GM21390 (cell line): ENCODE measurements around the gene SHROOM3.

Experiments used
- ATAC-seq: cut with Tn5 transposase; IDR thresholded peaks from one replicate; pipeline ENCODE4 v1.9.1; 2021; ENCODE audit not compliant: unreplicated experiment

The SHROOM3 gene

GRCh38 chr4:76689145-76689817 is 254.3 kb downstream of the SHROOM3 start:
- ATAC-seq: peak; percentile 51

GRCh38 chr4:76690011-76690905 is 255.2 kb downstream of the SHROOM3 start:
- no peak for ATAC-seq

GRCh38 chr4:76690906-76691275 is 255.9 kb downstream of the SHROOM3 start:
- no peak for ATAC-seq

- ATAC-seq: no peak
These were observed 257.0 kb downstream of the SHROOM3 start for GRCh38 chr4:76691807-76692582.

- ATAC-seq: no peak
These were observed 257.7 kb downstream of the SHROOM3 start for GRCh38 chr4:76692761-76693160.

- no peak for ATAC-seq
These were observed 259.0 kb downstream of the SHROOM3 start for GRCh38 chr4:76694056-76694455.

- ATAC-seq: no peak
These were observed 261.1 kb downstream of the SHROOM3 start for GRCh38 chr4:76696109-76696508.

GRCh38 chr4:76697129-76697803 is 262.2 kb downstream of the SHROOM3 start:
- ATAC-seq: peak; percentile 88

GRCh38 chr4:76698141-76698540 is 263.1 kb downstream of the SHROOM3 start:
- ATAC-seq: no peak

GRCh38 chr4:76699751-76700310 is 264.8 kb downstream of the SHROOM3 start:
- no peak for ATAC-seq

GRCh38 chr4:76702440-76703122 is 267.6 kb downstream of the SHROOM3 start:
- ATAC-seq: no peak

- no peak for ATAC-seq
These were observed 268.1 kb downstream of the SHROOM3 start for GRCh38 chr4:76703123-76703490.

- no peak for ATAC-seq
These were observed 268.6 kb downstream of the SHROOM3 start for GRCh38 chr4:76703676-76704075.

GRCh38 chr4:76704133-76704881 is 269.3 kb downstream of the SHROOM3 start:
- ATAC-seq: no peak

GRCh38 chr4:76705472-76705871 is 270.4 kb downstream of the SHROOM3 start:
- ATAC-seq: no peak

- ATAC-seq: no peak
These were observed 271.6 kb downstream of the SHROOM3 start for GRCh38 chr4:76706581-76706980.

- no peak for ATAC-seq
These were observed 274.1 kb downstream of the SHROOM3 start for GRCh38 chr4:76708971-76709771.

GRCh38 chr4:76709772-76710090 is 274.7 kb downstream of the SHROOM3 start:
- ATAC-seq: no peak

GRCh38 chr4:76712564-76712963 is 277.5 kb downstream of the SHROOM3 start:
- ATAC-seq: no peak
